ENCODE measurements around the gene MESD.

GRCh38 chr15:80934761-80935221, 54.8 kb downstream of the MESD start:
- no peak for TF ChIP-seq CTCF (IDR thresholded peaks at IDR 0.05)
- no peak for TF ChIP-seq POLR2A (IDR thresholded peaks at IDR 0.05)

All from right lobe of liver (tissue), 4 donors.